C4-2B (cell line): ENCODE measurements around the gene ZBTB18.

Experiments
- ZFX ChIP-seq: fragments of 450-650 bp; IDR thresholded peaks from 2 replicates; pipeline ENCODE4 v1.6.1; 2017
- TF ChIP-seq, protein P1 (sequence below): fragments of 450-650 bp; conservative IDR thresholded peaks from 2 replicates; pipeline ENCODE4 v1.5.1; 2017; ENCODE audit warnings: mild to moderate bottlenecking

DNA sequence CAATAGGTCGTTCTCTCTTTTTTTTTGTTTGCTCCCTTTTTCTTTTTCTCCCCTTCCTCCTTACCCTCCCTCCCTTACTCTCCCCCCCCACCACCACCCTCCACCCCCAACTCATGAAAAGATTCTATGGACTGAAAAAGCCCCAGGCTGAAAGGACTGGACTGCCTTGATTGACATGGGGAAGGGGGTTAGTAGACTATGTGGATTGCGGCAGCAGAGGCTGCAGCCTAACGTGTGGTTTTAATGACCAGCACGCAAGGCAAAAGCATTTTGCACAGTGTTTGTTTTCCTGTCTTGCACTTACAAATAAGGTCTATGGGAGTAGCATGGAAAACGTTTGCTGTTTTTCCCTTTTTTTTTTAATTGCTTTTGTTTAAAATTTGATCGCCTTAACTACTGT lies 5.5 kb downstream of the ZBTB18 start:
- TF ChIP-seq, protein P1, sequence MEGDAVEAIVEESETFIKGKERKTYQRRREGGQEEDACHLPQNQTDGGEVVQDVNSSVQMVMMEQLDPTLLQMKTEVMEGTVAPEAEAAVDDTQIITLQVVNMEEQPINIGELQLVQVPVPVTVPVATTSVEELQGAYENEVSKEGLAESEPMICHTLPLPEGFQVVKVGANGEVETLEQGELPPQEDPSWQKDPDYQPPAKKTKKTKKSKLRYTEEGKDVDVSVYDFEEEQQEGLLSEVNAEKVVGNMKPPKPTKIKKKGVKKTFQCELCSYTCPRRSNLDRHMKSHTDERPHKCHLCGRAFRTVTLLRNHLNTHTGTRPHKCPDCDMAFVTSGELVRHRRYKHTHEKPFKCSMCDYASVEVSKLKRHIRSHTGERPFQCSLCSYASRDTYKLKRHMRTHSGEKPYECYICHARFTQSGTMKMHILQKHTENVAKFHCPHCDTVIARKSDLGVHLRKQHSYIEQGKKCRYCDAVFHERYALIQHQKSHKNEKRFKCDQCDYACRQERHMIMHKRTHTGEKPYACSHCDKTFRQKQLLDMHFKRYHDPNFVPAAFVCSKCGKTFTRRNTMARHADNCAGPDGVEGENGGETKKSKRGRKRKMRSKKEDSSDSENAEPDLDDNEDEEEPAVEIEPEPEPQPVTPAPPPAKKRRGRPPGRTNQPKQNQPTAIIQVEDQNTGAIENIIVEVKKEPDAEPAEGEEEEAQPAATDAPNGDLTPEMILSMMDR, result no peak
- no peak for TF ChIP-seq ZFX
